GM18861 (cell line): ENCODE measurements around the gene C2orf81.
"Not testable (repeated sequence)": the region's sequence is repeated elsewhere in the genome, so short reads cannot be mapped to it uniquely, and the experiment has no call there.

Experiments used
- ATAC-seq: cut with Tn5 transposase; IDR thresholded peaks from one replicate; pipeline ENCODE4 v1.9.1; 2021; ENCODE audit not compliant: unreplicated experiment

Gene C2orf81

DNA sequence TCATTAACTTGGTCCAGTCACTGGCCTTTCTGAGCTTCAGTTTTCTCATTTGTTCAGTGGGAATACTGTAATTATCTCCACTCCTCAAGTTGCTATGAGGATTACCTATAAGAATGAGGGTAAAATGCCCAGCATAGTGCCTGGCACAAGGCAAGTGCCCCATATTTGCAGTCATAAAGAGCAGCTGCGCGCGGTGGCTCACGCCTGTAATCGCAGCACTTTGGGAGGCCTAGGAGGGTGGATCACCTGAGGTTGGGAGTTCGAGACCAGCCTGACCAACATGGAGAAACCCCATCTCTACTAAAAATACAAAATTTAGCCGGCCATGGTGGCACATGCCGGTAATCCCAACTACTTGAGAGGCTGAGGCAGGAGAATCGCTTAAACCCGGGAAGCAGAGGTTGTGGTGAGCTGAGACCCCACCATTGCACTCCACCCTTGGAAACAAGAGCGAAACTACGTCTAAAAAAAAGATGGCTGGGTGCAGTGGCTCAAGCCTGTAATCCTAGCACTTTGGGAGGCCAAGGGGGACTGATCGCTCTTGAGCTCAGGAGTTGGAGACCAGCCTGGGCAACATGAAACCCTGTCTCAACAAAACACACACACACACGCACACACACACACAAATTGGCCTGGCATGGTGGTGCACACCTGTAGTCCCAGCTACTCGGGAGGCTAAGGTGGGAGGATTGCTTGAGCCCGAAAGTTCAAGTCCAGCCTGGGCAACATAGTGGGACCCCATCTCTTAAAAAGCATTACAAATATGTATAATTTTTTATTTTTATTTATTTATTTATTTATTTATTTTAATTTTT lies 21.3 kb upstream of the C2orf81 start:
- not testable (repeated sequence) for ATAC-seq

DNA sequence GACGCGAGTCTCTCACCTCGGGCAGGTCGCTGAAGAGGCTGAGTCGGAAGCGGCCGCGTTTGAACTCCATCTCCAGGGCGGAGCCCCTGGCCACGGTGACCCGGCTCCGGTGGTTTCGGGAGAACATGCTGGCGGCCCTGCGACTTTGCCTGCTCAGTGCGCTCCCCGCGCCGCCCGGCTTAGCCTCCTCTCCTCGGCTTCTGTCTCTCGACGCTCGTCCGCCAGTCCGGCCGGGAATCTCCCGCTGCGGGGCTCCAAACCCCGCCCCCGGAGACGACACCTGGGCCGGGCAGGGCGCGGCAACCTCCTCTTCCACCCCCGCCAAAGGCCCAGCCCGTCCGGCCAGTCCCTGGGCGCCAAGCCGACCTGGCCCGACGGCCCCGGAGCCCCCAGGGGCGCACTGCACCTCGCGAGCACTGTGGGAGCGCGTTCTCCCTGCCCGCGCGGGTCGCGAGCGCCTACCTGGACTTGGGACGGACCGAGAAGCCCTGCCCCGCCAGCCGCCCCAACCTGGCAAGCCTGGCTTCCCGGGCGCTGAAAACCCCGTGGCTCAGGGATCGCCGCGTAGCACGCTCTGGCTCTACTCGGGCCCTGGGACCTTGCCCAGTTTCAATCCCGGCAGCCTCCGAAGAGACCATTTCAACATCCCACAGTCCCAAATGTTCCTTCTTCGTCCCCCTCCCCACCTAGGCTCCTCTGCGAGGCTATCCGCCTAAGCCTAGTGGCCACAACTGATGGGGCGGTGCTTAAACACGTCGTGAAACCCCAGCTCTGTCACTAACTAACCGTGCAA lies 20.5 kb upstream of the C2orf81 start, which contains the start of gene RTKN:
RTKN (minus strand) TSS at position 248 of the 793 bp plus-strand sequence; CDS start at position 127, 121 bp downstream.
- peak; percentile 34 for ATAC-seq

DNA sequence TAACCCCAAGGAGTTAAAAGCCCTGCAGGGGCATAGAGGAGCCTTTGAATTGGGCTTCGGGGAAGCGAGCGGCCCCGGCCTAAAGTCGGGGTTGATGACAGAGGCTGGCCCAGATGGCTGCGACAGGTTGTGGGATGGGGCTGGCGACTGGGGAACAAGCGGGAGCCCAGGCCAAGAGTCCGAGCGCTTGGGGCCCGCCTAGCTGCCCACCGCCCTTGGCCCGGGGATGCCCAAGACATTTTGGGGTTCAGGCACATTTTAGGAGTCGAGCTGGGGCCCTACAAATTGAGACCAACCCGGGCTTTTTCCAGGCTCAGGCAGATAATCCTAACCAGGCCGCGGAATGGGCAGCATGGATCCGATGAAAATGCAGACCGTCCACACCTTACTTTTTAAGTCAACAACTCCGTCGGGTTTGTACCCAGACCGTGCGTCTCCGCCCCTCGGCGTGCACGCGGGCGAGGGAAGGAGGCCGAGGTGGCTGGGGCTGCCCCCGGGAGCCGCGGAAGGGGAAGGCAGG lies 19.8 kb upstream of the C2orf81 start:
- ATAC-seq = no peak

DNA sequence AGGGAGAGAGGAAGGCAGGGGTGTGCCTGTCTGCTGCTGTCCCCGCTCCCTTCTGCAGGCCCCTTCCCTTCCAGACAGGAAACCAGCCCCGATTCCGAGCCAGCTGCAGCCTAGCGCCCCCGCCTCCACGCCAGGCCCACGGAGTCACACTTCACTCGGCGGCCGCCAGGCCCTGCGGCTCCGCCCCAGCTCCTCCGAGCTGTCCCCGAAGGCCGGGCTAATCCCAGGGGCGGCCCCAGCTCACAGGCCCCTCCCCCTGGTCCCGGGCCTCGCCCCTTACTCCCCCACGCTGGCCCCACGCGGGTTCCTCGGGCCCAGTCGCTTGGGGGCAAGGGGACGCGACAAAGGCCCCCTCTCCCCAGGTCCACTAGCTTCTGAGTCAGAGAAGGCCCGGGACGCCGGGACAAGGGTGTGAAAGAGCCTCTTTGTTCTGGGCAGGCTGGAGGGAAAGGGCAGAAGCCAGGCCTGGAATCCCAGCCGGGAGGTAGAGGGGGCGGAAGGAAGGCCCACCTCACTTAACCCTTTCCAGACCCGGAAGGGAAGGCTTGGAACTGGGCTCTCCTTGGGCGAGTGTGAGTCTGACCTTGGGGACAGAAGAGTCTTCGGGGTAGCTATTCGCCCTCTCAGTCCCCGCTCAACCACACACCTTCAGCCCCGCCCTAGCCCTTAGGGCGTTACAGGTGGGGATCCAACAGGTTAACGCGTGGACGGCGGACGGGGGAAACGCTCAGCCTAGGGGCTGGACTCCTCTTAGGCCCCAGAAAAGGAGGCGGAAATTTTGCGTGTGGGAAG lies 19.2 kb upstream of the C2orf81 start:
- ATAC-seq = peak; percentile 80

DNA sequence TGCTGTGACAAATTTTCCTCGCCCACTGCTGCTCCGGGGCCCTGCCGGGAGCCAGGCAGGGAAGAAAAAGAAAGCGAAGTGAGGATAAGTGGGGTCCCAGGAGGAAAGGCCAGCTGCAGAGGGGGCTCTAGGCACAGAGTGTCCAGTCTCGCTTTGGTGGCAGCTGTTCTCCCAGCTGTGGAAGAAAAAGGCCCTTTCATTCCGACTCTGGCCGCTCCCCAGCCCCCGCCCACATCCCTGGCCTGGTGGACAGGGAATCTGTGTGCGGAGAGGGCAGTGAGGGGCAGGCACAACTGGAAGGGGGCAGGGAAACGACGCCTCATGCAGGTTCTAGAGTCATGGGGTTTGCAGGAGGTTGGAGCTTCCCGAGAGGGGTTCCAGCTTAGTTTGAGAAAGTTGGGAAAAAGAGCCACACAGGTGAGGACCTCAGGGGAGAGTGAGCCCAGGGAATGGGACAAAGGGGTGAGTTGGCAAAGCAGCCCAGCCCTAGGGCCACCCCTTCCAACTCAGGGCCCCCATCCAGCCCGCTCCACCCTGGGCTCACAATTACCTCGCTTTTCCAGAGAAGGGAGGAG lies 18.5 kb upstream of the C2orf81 start:
- ATAC-seq = no peak

DNA sequence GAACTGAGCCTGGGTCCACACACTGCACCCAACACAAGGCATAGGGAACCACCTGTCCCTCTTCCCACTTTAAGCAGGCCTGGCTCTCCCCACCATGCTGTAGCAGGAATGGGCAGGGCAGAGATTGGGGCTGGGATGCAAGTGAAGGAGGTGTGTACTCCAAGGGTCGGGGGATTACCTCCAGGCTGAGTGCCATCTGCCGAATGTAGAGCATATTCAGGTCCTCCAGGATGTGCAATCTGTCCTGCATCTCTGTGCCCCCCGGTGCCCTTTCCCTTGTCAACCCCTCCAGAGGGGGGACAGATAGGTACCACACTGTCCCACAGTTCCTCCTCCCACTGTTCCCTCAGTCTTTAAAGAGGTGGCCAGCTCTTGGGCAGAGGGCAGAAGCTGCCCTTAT lies 18.0 kb upstream of the C2orf81 start:
- no peak for ATAC-seq

DNA sequence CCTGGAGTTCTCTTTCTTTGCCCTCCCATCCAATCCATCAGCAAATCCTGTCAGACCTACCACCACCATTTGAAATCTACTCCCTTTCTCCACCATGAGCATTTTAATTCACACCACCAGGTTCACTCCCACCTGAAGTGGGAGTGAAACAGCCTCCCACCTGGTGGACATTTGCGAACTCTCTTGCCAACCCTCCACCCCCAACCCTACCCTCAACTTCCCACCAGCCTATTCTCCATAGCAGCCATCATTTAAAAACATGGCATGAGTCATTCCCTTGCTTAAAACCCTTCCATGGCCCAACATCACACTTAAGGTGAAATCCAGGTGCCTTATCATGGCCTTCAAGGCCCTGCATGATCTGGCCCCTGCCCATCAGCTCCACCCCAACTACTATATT lies 16.8 kb upstream of the C2orf81 start:
- no peak for ATAC-seq

DNA sequence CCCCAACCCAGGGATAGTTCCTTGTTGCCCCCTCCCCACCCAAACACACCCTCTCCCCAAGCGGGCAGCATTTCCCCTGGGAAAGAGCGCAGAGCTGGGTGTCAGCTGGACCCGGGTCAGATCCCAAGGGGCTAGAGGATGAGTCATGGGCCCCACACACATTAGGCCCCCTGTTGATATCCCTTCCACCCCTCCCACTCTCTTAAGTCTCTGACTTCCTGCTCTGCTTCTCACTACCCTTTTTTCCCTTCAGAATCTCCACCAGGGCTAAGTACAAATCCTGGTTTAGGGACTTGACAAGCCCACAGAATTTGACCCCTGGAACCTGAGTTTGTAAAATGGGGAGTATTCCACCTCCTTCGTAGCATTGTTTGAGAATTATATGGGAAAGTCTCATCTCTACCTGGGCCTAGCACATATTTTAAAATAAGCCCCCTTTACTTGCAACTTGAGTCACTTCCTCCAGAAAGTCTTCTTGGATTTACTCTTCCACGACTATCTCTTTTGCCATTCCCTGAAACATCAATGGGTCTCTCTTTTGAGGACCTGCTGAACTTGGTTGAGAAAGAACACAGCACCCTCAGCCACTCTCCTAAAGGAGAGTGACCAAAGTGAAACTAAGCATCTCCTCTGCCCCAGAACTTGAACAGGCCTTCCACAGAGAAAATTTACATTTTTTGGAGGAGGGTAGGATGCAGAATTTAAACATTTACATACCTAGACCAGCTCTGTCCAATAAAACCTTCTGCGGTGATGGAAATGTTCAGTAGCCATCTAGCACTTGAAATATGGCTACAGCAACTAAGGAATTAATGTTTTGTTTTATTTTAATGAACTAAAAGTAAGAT lies 15.7 kb upstream of the C2orf81 start:
- no peak for ATAC-seq

DNA sequence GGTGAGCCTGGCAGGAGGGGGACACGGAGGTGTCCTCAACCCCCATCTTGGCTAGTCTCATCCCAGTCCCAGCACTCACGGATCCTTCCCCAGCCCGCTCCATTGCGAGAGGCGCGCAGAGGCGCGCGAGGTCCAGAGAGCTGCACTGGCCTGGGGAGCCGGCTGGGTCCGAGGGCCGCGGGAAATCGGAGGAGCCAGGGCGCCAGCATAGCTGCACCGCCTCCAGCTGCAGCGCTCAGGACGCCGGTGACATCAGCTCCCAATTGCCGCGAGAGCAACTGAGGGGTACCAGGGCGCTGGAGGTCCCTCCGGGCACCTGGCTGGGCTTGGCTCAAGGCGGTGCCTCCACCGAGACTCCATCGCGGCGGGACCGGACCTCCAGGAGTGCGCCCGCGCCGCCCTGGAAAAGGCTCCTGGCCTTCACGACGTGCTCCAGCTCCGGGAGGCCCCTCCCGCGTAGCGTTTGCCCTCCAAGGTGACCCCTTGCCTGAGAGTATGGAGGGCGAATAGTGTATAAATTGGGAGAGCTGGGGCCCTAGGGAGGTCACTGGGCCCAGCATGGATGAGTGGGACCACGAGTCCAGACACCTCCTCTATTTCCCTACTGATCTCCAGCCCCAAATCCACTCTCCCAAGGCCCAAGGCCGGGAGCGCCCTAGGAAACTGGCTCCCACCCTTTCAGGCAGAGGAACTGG lies 14.8 kb upstream of the C2orf81 start:
- ATAC-seq = no peak

DNA sequence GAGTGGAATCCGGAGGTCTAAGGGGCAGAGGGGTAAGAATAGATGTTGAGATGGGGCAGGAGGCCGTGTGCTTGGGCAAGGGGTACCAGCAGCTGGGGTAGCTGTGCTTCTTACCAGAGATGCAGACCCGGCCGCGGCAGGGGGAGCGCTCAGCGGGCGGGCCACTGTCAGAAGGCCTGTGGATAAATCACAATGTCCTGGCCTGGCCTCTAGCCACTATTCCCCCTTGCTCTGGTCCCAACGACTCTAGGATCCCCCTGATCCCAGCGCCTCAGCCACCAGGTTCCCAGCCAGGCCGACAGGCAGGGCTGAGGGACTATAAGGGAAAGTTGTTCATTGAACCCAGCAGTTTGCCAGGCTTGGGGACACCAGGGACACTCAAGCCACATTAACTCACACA lies 9.1 kb upstream of the C2orf81 start:
- no peak for ATAC-seq

DNA sequence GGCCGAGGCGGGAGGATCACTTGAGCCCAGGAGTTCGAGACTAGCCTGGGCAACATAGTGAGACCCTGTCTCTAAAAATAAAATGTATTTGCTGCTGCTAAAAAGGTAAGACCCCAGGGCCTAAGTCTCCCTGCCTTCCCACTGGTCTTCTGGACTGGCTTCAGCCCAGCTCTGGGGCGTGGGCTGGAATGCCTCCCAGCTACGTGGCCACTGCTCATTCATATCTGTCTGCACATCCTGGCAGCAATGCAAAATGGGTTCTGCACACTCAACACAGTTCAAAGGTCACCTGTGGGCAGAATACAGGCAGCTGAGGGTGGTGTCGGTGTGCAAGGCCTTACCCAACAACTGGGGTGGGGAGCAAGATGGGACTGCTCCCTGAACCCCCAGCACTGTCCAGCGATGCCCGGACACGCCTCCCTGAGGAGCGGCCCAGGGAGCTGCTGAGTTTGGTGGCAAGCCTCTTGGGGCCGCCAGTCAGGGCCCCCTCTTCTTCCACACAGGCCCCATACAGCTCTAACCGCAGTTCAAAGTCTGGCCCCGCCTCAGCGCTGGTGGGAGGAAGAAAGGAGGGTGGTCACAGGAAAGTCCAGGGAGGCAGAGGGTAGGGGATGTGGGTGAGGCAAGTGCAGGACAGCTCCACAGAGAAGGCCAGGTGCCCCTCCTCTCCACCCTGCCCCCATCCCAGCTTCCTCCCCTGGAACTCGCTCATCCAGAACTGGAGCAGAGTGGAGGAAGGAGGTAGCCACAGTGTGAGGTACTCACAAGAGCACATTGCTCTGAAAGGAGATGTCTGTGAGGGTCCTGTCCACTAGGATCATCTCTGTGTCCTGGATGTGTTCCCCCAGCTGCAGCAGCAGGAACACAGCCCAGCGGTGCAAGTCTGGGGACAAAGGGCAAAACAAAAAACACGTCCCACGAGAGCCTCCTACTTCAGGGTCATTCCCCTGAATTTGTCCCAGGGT lies 8.3 kb upstream of the C2orf81 start:
- no peak for ATAC-seq

DNA sequence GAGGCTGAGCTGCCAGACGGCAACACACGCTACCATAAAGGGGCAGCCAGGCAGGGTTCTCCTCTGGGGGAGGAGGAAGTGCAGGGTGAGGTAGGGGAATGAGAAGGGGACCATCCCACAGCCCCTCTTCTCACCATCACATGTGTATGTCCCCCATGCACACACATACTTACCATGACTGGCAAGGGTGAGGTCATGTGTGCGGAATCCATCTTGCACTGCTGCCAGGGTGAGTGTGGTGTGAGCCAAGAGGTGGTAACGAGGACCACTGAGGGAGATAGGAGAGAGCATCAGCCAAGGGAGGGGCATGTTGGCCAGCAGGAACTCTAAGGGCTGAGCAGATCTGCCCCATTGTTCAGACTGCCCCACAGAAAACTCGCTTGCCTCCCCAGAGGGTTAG lies 7.3 kb upstream of the C2orf81 start:
- ATAC-seq = no peak

DNA sequence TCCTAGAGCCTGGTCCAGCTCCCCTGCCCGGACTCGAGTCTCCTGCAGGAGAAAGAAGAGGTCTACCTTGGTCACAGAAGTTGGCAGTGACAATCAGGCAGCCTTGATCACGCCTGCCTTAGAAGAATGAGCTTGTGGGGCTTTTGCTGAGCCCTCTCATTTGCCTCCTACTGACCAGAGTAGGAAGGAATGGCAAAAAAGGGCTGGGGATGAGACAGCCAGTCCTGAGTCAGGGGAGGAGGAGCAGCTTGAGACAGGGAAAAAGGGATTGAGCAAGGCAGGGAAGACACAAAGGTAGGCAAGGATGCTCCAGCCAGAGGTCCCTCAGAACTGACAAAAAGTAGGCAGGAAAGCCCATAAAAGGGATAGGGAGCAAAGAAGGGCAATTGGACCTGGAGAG lies 6.1 kb upstream of the C2orf81 start:
- ATAC-seq = no peak

DNA sequence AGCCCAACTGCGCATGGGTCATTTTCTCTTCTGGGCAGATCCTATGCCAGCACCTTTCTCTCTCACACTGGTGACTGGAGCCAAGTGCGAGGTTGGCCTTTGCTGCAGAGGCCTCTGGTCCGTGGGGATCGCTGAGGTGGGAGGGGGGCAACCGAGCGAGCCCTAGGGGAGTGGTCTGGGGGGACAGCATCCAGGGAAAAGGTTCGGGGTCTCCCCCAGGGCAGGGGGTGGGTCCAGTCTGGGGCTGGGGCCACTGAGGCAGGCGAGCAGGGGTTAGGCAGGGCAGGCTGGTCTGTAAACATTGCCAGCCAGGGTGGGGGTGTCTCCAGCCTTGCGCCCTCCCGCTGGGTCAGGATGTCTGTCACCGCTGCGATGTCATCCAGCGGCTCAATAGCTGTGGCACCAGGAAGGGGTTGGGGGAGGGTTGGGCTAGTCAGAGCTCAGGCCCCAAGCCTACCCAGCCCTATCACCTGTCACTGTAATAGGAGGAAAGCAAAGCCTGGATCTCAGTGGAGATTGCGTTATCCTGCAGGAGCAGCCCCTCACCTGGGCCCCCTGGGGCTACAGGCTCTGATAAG lies 4.9 kb upstream of the C2orf81 start:
- ATAC-seq = no peak

DNA sequence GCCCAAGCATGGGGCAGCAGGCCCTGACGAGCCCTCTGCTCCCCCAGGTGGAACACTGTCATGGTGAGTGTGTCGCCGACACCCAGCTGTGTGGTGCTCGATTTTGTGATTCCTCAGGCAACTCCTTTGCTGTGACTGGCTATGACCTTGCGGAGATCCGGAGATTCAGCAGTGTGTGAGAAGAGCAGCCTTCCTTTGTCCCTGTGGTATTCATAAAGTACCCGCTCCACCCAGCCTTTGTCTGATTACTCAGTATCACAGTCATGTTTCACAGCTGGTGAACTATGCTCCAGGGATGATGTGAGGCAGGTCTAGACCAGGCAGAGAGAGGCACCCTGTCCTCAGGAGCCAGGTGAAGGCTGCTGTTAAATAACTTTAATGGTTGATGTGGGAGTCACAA lies 4.1 kb upstream of the C2orf81 start:
- no peak for ATAC-seq

DNA sequence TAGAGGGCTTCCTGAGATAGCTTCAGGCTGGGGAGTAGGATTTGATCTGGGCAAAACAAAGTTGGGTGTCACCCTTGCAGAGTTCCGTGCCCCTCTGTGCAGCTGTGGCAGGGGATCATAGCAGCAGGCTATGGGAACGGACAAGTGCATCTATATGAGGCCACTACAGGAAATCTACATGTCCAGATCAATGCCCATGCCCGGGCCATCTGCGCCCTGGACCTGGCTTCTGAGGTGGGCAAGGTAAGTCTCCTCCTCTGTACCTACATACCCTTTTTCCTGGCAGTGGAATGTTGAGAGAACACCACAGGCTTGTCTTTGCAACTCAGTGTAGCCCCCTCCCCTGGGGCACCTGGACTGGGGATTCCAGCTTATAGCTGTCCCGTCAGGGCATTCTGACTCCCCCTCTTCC lies 3.6 kb upstream of the C2orf81 start:
- no peak for ATAC-seq

DNA sequence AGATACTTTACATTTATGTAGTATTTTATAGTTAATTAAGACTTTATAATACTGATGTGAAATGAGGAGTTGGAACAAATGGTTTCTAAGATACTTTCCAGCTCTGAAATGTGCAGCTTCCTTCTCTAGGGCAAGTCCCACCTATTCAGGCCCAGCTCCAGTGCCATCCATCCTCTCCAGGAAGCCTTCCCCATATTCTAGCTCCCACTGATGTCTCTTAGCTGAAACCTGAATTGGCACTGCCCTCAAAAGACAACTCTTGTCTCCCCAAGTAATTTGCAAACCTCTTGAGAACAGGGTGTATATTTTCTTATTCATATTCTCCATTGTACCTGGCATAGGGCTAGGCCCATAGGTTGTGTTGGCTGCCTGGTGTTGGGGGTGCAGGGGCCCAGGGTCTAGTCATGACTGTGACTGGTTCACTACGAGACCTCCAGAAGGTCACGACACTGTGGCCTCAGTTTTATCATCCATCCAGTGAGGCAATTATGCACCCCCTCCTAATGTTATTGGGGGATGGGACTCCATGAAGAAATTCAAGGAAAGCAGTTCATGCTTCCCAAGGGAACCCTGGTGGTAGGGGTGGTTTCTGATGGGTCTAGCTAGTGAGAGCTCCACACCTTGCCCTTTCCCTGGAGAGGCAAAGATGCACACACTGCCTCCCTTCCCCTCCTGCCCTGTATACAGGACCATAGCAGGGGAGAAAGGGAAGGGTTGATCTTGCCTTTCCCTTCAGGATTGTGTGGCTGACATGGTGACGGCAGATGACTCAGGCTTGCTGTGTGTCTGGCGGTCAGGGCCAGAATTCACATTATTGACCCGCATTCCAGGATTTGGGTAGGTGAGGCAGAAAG lies 2.9 kb upstream of the C2orf81 start:
- no peak for ATAC-seq
